Measurements from ENCODE around the gene CCNY.

- TF ChIP-seq ZNF274 (IDR thresholded peaks at IDR 0.05; ENCODE audit: low read depth, low read length): no peak
- no peak for TF ChIP-seq SUZ12 (IDR thresholded peaks at IDR 0.05; ENCODE audit: extremely low read depth, insufficient read depth, insufficient read length)
- TF ChIP-seq YY1 (IDR thresholded peaks at IDR 0.05; ENCODE audit: insufficient read depth, insufficient read length): no peak
Observed at GRCh38 chr10:35545079-35545657, 208.9 kb downstream of the CCNY start.
